GM21526 (cell line): Measurements from ENCODE around the gene FAM180B.
"Not testable (repeated sequence)": the region's sequence is repeated elsewhere in the genome, so short reads cannot be mapped to it uniquely, and the experiment has no call there.

Source experiments
- ATAC-seq: cut with Tn5 transposase; IDR thresholded peaks from one replicate; pipeline ENCODE4 v1.9.1; 2021; ENCODE audit warnings: moderate library complexity; ENCODE audit not compliant: unreplicated experiment, low FRiP score

Gene FAM180B

DNA sequence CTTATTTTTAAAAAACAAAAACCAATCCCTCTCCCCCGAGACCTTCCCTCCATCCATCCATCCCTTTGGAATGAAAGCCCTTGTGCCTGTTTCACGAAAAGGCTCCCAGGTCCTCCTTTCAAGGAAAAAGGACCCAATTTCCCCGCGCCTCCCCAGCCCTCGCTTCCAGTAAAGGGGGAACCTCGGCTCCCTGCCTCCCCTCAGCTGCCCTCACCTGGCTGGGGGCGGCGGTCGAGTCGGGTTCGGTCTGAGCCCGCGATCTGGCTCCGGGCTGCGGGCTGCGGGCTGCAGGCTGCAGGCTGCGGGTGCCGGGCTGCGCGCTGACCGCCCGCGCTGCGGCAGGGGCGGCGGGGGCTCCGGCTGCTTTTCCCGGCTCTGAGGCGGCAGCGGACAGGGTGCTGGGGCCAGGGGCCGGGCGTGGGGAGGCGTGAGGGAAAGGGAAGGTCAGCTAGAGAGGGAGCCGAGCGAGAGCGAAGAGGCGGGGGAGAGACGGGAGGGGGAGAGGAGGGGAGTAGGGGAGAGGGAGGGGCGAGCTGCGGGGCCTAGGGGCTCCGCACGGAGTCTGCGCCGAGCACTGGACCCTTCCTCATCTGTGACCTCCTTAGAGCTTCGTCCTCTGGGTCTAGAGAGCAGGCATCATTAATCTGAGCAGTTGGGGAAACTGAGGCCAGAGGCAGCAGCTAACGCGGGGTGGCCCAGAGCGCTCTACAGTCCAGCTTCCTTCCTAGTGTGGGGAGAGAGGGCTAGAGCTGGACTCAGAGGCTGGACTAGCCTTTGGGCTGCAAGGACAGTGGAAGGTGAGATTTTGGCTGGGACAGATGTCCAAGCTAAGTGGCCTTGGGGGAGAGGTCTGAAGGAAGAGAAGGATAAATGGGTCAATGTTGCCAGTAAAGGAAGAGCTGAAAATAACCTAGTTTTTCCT is 7.7 kb downstream of the FAM180B start, which contains the start of gene C1QTNF4:
Gene C1QTNF4 (minus strand): TSS at position 478 of the 922 bp plus-strand sequence. CDS start 3,601 bp downstream, outside the sequence.
- no peak for ATAC-seq

DNA sequence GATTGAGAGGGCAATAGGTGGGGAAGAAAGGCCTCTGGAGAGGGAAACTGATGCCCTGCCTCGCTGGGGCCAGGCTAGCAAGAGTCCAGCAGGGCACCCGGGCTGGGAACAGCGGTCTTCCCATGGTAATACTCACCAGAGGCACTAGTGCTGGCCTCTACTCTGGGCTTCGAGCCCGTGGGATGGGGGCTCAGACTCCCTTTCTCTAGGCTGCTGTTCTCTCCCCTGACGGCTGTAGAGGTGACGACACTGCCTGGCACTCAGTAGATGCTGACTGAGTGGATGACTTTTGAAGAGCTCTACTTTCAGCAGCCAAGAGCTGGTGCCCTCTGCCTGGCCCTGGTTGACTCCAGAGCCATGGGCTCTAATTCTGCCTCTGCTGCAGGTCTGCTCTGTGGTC is 8.6 kb downstream of the FAM180B start:
- no peak for ATAC-seq

DNA sequence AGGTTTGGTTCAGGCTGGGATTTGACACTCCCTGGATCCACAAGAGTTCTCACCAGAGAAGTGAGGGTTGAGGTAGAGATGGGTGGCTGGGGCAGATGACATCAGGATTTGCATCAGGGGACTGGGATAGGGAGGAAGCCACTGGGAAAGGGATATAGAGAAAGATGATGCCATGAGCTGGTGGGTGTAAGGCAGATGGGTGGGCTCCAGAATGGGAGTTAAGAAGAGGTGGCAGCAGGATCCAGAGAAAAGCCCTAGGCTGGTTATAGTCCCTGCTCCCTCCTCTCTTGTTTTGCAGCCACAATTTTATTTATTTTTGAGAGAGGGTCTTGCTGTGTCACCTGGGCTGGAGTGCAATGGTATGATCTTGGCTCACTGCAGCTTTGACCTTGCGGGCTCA is 9.5 kb downstream of the FAM180B start:
- ATAC-seq, result no peak

DNA sequence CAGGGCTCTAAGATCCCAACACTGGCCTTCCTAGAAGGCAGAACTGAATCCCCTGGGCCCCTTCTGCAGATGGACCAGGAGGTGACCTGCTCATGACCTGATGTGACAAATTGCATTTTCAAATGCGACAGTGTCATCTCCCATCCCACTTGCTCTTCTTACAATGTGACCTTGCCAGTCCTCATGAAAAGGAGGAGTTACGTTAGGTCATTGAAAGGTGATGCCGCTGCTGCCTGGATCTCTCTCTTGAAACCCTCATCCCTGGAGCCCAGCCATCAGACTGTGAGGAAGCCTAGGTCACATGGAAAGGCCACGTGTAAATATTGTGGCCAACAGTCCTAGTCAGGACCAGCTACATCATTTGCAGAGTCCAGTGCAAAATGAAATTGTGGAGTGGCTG is 13.4 kb downstream of the FAM180B start:
- no peak for ATAC-seq

DNA sequence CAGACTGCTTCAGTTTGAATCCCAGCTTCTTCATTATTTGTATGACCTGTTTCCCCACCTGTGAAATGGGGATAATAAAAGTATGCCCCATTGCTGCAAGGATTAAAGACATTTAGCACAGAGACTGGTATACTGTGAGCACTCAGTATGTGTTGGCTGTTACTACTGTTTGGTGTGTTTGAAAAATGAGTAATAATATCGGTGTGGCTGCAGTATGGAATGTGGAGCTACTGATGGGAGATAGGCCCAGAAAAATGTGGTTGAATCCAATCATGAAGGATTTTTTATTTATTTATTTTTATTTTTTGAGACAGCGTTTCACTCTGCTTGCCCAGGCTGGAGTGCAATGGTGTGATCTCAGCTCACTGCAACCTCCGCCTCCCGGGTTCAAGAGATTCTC is 16.8 kb downstream of the FAM180B start:
- no peak for ATAC-seq

DNA sequence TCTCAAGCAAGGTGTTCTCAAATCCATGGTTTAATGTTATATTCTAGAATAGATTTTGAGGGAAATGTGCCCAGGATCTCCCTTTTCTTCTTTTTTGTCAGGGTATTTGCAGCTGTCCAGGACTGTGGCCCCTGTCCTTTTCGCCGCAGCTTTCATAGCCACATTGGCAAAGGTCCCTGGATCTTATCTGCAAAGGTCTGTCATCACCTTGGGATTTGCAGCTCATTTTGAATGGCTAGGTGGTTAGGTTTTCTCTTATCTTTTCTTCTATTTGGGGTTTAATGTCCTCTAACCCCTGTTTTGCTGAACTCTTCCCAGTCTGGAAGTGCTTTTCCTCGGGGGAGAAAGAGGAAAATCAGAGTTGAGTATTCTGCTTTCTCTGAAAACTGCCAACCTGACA is 19.4 kb downstream of the FAM180B start:
- ATAC-seq, result no peak

DNA sequence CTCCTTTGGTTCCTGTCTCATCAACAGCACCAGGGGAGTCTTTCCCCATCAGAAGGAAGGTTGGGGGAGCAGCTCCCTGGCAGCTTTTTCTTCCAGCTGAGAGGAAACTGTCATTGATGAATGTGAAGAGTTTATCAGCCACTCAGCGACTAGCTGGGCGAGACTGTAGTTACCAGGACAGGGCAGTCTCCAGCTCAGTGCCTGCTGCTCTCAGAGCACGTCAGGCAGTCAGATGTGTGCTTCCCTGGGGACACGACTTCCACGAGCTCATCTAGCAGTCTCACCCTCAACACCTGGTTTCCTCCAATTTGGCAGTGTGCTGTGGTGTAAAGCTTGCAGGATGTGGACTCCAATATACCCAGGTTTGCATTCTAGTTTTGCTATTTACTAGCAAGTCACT is 20.3 kb downstream of the FAM180B start:
- no peak for ATAC-seq

DNA sequence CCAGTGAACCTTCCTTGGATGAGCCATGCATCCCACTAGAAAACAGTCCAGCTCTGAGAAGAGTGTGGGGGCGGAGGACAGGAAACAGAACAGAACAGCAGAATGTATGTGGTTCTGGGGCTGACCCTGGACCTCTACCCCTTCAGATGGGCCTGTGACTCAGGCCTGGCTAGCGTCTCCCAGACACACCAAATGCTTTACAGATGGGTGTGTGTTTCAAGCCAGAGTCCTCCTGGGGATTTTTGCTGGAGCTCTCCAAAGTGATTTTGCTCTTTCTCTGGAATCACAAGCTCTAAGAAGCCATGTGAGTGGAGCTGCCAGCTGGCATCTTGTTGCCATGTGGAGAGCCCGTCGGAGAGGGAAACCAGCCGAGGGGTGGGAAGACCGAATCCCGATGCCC is 20.9 kb downstream of the FAM180B start:
- no peak for ATAC-seq

DNA sequence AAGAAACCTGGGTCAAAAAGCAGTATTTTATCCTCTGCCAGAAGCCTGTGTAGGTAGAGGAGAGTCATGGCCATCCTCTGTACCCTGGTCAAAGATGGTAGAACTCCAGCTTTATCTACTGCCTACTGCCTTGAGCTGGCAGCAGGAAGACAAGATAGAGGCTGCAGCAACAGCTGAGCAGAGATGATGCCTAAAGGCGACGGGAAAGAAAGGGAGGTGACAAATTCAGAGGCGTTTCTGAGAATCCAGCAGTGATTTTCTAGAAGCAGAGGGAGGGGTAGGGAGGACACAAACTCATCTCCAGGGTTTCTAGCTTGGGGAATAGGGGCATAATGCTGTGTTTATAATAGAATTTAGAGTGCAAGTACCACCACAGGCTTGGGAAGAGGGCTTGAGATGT is 23.2 kb downstream of the FAM180B start:
- no peak for ATAC-seq

DNA sequence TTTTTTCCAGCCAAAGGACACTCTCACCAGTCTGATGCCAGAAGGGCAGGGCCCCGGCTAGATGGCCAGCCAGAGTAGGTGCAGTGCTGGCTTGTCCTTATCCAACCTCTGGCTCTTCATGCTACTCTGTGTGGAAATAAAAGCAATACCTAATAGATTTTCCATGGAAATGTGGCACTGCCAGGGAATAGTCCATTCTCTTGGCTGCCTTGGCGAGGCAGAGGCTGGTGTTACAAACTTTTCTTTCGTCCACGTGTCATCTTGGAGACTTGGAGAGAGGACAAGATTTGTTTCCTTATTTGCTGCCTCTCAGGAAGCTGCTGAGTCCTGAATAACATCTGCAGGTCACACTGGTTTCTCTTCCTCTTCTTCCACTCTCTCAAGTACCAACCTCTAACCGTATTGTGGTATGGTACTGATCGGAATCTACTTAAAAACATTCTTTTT is 24.9 kb downstream of the FAM180B start:
- peak; percentile 72 for ATAC-seq

DNA sequence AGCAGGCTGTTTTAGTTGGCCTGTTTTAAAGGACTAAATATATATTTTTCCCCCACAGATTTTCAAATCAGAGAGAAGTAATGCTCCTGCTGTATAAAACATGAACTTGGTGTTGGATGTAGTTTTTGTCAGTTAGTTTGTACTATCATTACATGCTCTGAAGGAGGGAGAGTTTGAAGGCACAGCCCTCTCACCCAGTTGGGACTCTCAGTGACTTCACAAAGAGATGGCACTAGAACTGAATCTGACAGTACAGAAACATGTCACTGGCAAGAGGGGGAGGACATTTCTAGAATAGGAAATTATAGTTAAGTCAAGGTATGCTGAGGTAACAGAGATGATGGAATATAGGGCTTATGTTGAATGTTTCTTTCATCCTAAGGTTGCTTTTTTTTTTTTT is 28.8 kb downstream of the FAM180B start:
- no peak for ATAC-seq

DNA sequence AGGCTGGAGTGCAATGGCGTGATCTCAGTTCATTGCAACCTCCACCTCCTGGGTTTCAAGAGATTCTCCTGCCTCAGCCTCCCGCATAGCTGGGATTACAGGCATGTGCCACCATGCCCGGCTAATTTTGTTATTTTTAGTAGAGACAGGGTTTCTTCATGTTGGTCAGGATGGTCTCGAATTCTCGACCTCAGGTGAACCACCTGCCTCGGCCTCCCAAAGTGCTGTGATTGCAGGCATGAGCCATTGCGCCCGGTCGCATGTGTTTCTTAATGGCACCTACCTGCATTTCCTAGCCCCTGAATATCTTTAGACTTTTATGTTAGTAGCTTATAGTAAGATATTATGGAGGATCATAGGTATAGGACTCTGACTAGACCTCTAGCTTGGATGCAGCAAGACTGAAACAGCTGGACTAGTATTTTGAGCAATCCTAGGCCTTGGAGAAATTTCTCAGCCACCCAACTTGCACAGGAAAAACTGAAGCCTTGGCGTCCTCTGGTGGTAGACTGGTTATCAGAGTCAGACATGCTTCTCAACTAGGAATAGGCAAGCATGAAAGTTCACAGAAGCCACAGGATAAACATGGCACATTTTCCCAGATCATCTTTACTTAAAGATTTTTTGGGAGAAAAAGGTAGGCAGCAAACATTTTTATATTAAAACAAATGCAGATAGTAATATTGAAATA is 30.4 kb downstream of the FAM180B start:
- ATAC-seq, result no peak

DNA sequence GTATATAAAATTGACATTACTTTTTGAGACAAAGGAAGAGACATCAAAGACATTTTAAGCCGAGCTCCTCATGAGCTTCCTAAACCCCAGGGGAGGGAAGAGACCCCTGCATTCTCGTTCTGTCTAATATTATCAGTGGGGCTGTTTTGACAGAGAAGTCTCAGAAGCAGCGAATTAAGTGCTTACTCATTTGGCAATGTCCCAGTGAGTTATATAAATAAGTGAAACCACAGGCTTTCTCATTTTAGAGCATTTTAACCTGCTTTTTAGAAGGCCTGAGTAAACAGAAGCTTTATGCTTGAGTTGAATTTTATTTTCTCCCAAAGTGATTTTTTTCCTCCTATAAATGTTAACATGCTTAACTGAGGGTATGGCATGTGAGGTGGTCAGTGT is 30.9 kb downstream of the FAM180B start:
- no peak for ATAC-seq

DNA sequence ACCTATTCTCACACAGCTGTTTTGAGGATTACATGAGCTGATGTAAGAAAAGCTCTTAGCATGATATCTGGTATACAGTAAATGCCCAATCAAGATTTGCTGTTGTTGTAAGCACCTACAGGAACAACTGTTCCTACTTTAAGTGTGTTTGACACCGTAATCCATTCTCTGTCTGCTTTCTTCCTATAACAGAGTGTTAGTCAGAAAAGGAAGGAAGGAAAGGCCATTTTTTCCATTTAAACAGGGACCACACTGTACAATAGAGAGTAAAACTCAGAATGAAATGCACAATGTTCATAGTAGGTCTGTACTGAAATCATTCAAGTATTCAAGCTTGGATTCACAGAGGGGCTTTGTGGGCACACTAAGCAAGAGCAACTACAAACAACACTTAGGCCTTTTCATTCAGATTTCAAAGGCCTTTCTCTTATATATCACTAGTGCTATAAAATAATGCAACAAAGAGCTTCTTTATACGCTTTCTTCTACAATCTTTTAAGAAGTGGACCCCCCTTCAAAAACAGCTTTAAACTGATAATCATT is 34.4 kb downstream of the FAM180B start:
- ATAC-seq, result no peak

DNA sequence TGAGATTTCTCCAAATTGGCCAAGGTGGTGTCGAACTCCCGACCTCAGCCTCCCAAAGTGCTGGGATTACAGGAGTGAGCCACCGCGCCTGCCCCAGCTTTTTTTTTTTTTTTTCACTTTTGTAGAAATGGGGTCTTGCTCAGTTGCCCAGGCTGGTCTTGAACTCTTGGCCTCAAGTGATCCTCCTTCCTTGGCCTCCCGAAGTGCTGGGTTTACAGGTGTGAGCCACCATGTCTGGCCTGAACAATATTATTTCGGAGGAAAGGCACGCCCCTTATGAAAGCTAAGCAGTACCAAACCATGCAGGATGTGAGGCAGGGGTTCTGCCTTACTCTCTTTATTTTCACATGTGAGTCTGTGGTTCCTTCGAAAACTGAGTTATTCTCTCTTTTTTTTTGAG is 39.8 kb downstream of the FAM180B start:
- ATAC-seq, result no peak

DNA sequence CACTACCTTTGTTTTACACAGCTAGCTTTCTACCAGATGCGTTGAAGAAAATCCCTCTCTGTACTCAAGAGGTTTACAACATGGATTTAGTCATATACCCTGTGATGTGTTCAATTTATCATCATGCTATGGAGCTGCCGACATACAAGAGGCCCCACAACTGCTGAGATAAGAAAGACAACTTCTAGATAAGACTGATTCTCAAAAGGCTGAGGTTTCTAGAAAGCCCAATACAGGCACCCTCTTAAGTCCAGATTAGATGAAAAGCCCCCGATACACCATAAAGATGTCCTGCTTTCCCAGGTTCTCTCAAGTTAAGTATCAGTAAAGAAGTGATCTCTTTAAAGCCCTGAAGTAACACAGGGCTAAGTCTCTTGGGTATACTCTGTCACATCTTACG is 41.5 kb downstream of the FAM180B start:
- ATAC-seq, result no peak

DNA sequence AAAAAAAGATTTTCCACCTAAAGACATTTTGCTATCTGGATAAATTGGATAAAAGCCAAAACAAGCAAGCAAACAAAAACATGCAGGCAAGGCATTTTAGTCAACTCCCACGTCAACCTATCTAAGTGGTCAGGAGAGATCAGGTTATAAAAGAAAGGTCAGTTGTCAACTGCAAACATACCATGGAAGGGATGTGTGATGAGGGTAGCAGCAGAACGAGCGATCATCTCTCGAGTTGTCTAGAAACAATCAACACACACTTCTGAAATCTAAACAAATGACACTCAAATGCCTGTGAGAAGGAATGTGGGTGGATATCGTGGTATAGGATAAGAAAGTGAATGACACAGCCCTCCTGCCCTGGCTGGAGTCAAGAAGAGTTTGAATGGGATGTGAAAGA is 45.0 kb downstream of the FAM180B start:
- no peak for ATAC-seq

DNA sequence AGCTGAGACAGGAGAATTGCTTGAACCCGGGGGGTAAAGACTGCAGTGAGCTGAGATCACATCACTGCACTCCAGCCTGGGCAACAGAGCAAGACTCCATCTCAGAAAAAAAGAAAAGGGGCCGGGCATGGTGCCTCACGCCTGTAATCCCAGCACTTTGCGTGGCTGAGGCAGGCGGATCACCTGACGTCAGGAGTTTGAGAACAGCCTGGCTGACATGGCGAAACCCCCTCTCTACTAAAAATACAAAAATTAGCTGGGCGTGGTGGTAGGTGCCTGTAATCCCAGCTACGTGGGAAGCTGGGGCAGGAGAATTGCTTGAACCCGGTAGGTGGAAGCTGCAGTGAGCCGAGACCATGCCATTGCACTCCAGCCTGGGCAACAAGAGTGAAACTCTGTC is 49.9 kb downstream of the FAM180B start:
- not testable (repeated sequence) for ATAC-seq
